Large intestine (tissue), 3 donors: ENCODE results near the gene OR4C45. TPM values are rescaled to one million over a fixed set of nuclear protein-coding genes. Genes with fewer than 3 reads are reported as not detected.
"Not testable (repeated sequence)": the region's sequence is repeated elsewhere in the genome, so short reads cannot be mapped to it uniquely, and the experiment has no call there.

Experiments used
- DNase-seq, 2 donors: peaks; one replicate each; pipeline versions ENCODE4 v3.0.0 to v3.0.0-alpha.2; 2013
- H3K27ac ChIP-seq: one replicate; pipeline ENCODE4 v1.5.1; 2013; ENCODE audit warnings: low read length
- H3K27me3 ChIP-seq: 2 replicates; pipeline ENCODE4 v1.6.1; 2013; ENCODE audit warnings: low read length; ENCODE audit not compliant: control insufficient read depth, insufficient read depth
- H3K36me3 ChIP-seq: 2 replicates; pipeline ENCODE4 v1.6.1; 2013; ENCODE audit warnings: low read length; ENCODE audit not compliant: control insufficient read depth, insufficient read depth
- H3K4me1 ChIP-seq: one replicate; pipeline ENCODE4 v1.6.1; 2013; ENCODE audit warnings: low read length; ENCODE audit not compliant: control insufficient read depth, insufficient read depth
- H3K4me3 ChIP-seq: one replicate; pipeline ENCODE4 v1.5.1; 2013; ENCODE audit warnings: low read length
- H3K9me3 ChIP-seq: one replicate; pipeline ENCODE4 v1.6.1; 2013; ENCODE audit warnings: mild to moderate bottlenecking, low read depth, low read length, moderate library complexity; ENCODE audit not compliant: control insufficient read depth
- WGBS: methylation state at CpG from one replicate; pipeline ENCODE4 v1.1.5; 2013; ENCODE audit warnings: low lambda C conversion rate; ENCODE audit not compliant: insufficient coverage; 5-methylcytosine and 5-hydroxymethylcytosine counted together
- polyA plus RNA-seq: library from polyadenylated mRNA; unstranded; fragments of 120-200 nt; gene quantifications from one replicate; pipeline ENCODE4 v1.2.1, GENCODE V29; 2013

OR4C45 gene
- polyA plus RNA-seq, 1 donor = not detected

- Histone ChIP-seq H3K9me3 (peaks cover 70% of the 10 kb centered on the region), H3K36me3 (no peaks in the 10 kb centered on the region), H3K27ac (no peak overlapping the region), H3K4me1 (no peaks in the 10 kb centered on the region), H3K27me3 (no peaks in the 10 kb centered on the region), H3K4me3 (no peak overlapping the region)
- no peak for DNase-seq
- no CpG with 5 or more reads among the region's 10 CpGs for WGBS
Measured at GRCh38 chr11:50073113-50074105, 40.7 kb downstream of the OR4C45 start.

DNA sequence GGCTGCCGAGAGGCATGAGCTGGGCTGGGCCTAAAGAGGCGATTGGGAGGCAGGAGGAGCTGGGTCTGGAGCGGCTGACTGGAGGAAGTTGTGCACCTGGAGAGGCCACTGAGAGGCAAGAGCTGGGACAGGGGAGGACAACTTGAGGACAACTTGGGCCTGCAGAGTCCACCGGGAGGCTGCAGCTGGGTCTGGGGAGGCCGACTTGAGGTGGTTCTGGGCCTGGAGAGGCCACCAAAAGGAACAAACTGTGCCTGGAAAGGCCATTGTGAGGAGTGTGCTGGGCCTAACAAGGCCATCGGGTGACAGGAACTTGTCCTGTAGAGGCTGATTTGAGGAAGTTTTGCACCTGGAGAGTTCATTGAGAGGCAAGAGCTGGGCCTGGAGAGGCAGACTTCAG, 41.5 kb downstream of the OR4C45 start:
- Histone ChIP-seq H3K9me3 (peaks cover 70% of the 10 kb centered on the region), H3K4me1 (no peaks in the 10 kb centered on the region), H3K27me3 (no peaks in the 10 kb centered on the region), H3K4me3 (no peak overlapping the region), H3K36me3 (no peaks in the 10 kb centered on the region), H3K27ac (no peak overlapping the region)
- no peak for DNase-seq
- WGBS = no CpG with 5 or more reads among the region's 6 CpGs

- Histone ChIP-seq H3K4me1 (no peaks in the 10 kb centered on the region), H3K9me3 (peaks cover 66% of the 10 kb centered on the region), H3K27me3 (no peaks in the 10 kb centered on the region), H3K36me3 (no peaks in the 10 kb centered on the region), H3K27ac (no peak overlapping the region), H3K4me3 (no peak overlapping the region)
- no peak for DNase-seq
- no CpG with 5 or more reads among the region's 4 CpGs for WGBS
Measured at GRCh38 chr11:50075856-50076255, 43.2 kb downstream of the OR4C45 start.

- H3K4me3 ChIP-seq = no peak overlapping the region
- DNase-seq = no peak
- H3K27ac ChIP-seq = no peak overlapping the region
- peaks cover 50% of the 10 kb centered on the region for H3K9me3 ChIP-seq
- H3K27me3 ChIP-seq = no peaks in the 10 kb centered on the region
- no CpG with 5 or more reads among the region's 5 CpGs for WGBS
- H3K36me3 ChIP-seq = no peaks in the 10 kb centered on the region
- H3K4me1 ChIP-seq = no peaks in the 10 kb centered on the region
Measured at GRCh38 chr11:50077526-50077925, 44.9 kb downstream of the OR4C45 start.

DNA sequence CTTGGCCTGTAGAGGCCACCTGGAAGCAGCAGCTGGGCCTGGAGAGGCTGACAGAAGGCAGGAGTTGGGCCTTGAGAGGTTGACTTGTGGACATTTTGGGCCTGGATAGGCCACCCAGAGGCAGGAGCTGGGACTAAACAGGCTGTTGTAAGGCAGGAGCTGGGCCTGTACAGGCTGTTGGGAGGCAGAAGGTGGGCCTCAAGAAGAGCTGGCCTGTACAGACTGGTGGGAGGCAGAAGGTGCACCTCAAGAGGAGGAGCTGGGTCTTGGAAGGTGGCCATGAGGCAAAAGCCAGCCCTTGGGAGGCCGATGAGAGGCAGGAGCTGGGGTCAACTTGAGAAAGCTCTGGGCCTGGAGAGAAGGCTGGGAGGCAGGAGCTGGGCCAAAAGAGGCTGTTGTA, 45.3 kb downstream of the OR4C45 start:
- no peaks in the 10 kb centered on the region for H3K4me1 ChIP-seq
- H3K9me3 ChIP-seq = peaks cover 45% of the 10 kb centered on the region
- H3K27ac ChIP-seq = no peak overlapping the region
- no peaks in the 10 kb centered on the region for H3K36me3 ChIP-seq
- no peak overlapping the region for H3K4me3 ChIP-seq
- no peaks in the 10 kb centered on the region for H3K27me3 ChIP-seq
- no peak for DNase-seq
- WGBS = no CpG with 5 or more reads among the region's 1 CpG

DNA sequence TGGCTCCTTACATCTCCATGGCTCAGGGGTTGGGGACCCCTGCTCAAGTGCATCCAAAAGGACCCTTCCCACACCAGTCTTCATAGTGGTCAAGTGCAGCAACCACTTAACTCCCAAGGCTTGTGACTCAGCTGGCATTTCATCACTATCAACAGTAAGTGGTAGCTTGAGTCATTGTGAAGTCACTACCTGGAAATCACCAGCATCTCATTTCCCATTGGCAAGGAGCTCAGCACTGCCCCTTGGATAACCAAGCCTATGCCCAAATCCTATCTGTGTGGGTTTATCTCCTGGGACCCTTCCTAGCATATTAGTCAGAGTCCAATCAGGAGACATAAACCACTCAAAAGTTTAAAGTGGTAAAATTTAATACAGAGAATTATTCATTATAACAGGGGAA, 46.3 kb downstream of the OR4C45 start:
- H3K36me3 ChIP-seq, H3K4me3 ChIP-seq, H3K4me1 ChIP-seq, H3K27me3 ChIP-seq, H3K27ac ChIP-seq, DNase-seq: not testable (repeated sequence)
- H3K9me3 ChIP-seq = peaks cover 36% of the 10 kb centered on the region

DNA sequence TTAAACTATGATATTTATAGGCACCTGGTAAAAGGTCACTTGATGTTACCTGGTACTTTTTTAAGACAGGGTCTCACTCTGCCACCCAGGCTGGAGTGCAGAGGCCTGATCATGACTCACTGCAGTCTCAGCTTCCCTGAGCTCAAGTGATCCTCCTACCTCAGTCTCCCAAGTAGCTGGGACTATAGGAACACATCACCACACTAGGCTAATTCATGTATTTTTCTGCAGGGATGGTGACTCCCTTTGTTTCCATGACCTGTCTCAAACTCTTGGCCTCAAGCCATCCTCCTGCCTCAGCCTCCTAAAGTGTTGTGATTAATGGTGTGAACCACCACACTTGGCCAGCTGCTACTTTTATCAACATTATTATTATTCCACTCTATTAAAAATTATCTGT, 47.6 kb downstream of the OR4C45 start:
- no peak for DNase-seq
- Histone ChIP-seq H3K4me1 (no peaks in the 10 kb centered on the region), H3K27me3 (no peaks in the 10 kb centered on the region), H3K9me3 (peaks cover 29% of the 10 kb centered on the region), H3K4me3 (no peak overlapping the region), H3K27ac (no peak overlapping the region), H3K36me3 (no peaks in the 10 kb centered on the region)

Other genes with a start within 250 kb of the OR4C45 start
- gene OR4C13, start 80.5 kb upstream of the OR4C45 start, polyA plus RNA-seq = not detected
- gene OR4C12, start 50.3 kb upstream of the OR4C45 start, polyA plus RNA-seq = not detected